ENCODE data around the gene OXA1L. TPM values are rescaled to one million over a fixed set of nuclear protein-coding genes. Genes with fewer than 3 reads are reported as not detected.

The OXA1L gene
- total and polyA plus RNA-seq, 2 experiments from 2014 or later, result 61.7 to 91.7 TPM

DNA sequence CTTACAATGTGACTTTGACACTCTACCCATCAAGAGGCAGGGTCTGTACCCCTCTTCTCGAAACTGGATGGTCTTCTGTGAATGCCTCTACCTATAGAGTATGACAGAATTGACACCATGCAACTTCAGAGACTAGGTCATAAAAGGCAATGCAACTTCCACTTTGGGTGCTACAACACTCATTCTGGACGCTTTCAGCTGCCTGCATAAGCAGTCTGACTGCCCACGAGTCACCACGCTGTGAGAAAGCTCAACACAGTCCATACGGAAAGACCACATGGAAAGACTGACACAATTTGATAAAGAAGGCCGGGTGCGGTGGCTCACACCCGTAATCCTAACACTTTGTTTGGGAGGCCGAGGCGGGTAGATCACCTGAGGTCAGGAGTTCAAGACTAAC is 33.9 kb downstream of the OXA1L start:
- H3K4me1 ChIP-seq (ENCODE audit: insufficient read depth), result peaks cover 17% of the 10 kb centered on the region
- TF ChIP-seq ZNF331 (CRISPR knock-in tag; IDR thresholded peaks at IDR 0.05; ENCODE audit: low read depth), result no peak
- TF ChIP-seq, protein P1, sequence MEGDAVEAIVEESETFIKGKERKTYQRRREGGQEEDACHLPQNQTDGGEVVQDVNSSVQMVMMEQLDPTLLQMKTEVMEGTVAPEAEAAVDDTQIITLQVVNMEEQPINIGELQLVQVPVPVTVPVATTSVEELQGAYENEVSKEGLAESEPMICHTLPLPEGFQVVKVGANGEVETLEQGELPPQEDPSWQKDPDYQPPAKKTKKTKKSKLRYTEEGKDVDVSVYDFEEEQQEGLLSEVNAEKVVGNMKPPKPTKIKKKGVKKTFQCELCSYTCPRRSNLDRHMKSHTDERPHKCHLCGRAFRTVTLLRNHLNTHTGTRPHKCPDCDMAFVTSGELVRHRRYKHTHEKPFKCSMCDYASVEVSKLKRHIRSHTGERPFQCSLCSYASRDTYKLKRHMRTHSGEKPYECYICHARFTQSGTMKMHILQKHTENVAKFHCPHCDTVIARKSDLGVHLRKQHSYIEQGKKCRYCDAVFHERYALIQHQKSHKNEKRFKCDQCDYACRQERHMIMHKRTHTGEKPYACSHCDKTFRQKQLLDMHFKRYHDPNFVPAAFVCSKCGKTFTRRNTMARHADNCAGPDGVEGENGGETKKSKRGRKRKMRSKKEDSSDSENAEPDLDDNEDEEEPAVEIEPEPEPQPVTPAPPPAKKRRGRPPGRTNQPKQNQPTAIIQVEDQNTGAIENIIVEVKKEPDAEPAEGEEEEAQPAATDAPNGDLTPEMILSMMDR (conservative IDR thresholded peaks at IDR 0.05; ENCODE audit: low read depth in 2 of 2), result no peak
- TF ChIP-seq ZNF114 (CRISPR knock-in tag; IDR thresholded peaks at IDR 0.05), result no peak
- TF ChIP-seq, protein P2, sequence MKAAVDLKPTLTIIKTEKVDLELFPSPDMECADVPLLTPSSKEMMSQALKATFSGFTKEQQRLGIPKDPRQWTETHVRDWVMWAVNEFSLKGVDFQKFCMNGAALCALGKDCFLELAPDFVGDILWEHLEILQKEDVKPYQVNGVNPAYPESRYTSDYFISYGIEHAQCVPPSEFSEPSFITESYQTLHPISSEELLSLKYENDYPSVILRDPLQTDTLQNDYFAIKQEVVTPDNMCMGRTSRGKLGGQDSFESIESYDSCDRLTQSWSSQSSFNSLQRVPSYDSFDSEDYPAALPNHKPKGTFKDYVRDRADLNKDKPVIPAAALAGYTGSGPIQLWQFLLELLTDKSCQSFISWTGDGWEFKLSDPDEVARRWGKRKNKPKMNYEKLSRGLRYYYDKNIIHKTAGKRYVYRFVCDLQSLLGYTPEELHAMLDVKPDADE (IDR thresholded peaks at IDR 0.05), result no peak

DNA sequence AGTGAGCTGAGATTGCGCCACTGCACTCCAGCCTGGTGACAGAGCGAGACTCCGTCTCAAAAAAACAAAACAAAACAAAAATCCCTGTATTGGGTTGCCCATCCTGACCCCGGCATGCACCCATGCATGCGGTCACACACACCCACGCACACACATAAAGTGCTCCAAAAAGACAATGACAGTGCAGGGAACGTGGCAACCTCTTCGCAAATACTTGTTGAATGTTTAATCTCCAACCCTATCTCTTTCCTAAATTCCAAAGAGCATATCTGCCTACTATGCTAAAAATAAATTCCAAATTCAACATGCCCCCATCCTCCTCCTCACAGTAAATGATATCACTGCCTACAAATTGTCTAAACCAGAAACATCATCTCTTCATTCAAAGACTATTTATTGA is 35.2 kb downstream of the OXA1L start:
- no peak overlapping the region for H3K27ac Mint-ChIP-seq
- no peaks in the 10 kb centered on the region for H3K79me2 ChIP-seq (replicated peaks; ENCODE audit: insufficient read depth)
- H3K4me2 ChIP-seq, result no peak overlapping the region
- DNase-seq (ENCODE audit: low spot score), result no peak
- H3K27ac ChIP-seq (ENCODE audit: low read depth), result no peak overlapping the region
- ATAC-seq, result no peak
- H3K36me3 ChIP-seq (ENCODE audit: insufficient read depth), result no peaks in the 10 kb centered on the region
- no peak overlapping the region for H3K4me3 ChIP-seq
- H3K4me1 ChIP-seq (ENCODE audit: insufficient read depth), result peaks cover 10% of the 10 kb centered on the region
- peaks cover 11% of the 10 kb centered on the region for H3K4me1 Mint-ChIP-seq
- H3K9me3 Mint-ChIP-seq, result no peaks in the 10 kb centered on the region
- no peak overlapping the region for H3K4me3 Mint-ChIP-seq
- H3K9me2 ChIP-seq (ENCODE audit: insufficient read depth), result peaks cover 5% of the 10 kb centered on the region; the same call in 1 of the 2 replicates
- no peaks in the 10 kb centered on the region for H3K27me3 ChIP-seq (ENCODE audit: insufficient read depth)
- no peaks in the 10 kb centered on the region for H4K20me1 ChIP-seq (replicated peaks; ENCODE audit: insufficient read depth)
- no peaks in the 10 kb centered on the region for H3K36me3 Mint-ChIP-seq (ENCODE audit: low read depth)
- no peaks in the 10 kb centered on the region; the same call in 1 of the 2 replicates for H3F3A ChIP-seq (replicated peaks; ENCODE audit: low read depth)
- no peak overlapping the region for H2AFZ ChIP-seq
- H3K27me3 Mint-ChIP-seq (ENCODE audit: insufficient read depth, low read depth, poor library complexity), result peaks cover 10% of the 10 kb centered on the region
- TF ChIP-seq, protein P3, sequence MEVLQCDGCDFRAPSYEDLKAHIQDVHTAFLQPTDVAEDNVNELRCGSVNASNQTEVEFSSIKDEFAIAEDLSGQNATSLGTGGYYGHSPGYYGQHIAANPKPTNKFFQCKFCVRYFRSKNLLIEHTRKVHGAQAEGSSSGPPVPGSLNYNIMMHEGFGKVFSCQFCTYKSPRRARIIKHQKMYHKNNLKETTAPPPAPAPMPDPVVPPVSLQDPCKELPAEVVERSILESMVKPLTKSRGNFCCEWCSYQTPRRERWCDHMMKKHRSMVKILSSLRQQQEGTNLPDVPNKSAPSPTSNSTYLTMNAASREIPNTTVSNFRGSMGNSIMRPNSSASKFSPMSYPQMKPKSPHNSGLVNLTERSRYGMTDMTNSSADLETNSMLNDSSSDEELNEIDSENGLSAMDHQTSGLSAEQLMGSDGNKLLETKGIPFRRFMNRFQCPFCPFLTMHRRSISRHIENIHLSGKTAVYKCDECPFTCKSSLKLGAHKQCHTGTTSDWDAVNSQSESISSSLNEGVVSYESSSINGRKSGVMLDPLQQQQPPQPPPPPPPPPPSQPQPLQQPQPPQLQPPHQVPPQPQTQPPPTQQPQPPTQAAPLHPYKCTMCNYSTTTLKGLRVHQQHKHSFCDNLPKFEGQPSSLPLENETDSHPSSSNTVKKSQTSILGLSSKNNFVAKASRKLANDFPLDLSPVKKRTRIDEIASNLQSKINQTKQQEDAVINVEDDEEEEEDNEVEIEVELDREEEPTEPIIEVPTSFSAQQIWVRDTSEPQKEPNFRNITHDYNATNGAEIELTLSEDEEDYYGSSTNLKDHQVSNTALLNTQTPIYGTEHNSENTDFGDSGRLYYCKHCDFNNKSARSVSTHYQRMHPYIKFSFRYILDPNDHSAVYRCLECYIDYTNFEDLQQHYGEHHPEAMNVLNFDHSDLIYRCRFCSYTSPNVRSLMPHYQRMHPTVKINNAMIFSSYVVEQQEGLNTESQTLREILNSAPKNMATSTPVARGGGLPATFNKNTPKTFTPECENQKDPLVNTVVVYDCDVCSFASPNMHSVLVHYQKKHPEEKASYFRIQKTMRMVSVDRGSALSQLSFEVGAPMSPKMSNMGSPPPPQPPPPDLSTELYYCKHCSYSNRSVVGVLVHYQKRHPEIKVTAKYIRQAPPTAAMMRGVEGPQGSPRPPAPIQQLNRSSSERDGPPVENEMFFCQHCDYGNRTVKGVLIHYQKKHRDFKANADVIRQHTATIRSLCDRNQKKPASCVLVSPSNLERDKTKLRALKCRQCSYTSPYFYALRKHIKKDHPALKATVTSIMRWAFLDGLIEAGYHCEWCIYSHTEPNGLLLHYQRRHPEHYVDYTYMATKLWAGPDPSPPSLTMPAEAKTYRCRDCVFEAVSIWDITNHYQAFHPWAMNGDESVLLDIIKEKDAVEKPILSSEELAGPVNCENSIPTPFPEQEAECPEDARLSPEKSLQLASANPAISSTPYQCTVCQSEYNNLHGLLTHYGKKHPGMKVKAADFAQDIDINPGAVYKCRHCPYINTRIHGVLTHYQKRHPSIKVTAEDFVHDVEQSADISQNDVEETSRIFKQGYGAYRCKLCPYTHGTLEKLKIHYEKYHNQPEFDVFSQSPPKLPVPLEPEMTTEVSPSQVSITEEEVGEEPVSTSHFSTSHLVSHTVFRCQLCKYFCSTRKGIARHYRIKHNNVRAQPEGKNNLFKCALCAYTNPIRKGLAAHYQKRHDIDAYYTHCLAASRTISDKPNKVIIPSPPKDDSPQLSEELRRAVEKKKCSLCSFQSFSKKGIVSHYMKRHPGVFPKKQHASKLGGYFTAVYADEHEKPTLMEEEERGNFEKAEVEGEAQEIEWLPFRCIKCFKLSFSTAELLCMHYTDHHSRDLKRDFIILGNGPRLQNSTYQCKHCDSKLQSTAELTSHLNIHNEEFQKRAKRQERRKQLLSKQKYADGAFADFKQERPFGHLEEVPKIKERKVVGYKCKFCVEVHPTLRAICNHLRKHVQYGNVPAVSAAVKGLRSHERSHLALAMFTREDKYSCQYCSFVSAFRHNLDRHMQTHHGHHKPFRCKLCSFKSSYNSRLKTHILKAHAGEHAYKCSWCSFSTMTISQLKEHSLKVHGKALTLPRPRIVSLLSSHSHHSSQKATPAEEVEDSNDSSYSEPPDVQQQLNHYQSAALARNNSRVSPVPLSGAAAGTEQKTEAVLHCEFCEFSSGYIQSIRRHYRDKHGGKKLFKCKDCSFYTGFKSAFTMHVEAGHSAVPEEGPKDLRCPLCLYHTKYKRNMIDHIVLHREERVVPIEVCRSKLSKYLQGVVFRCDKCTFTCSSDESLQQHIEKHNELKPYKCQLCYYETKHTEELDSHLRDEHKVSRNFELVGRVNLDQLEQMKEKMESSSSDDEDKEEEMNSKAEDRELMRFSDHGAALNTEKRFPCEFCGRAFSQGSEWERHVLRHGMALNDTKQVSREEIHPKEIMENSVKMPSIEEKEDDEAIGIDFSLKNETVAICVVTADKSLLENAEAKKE (CRISPR knock-in tag; IDR thresholded peaks at IDR 0.05), result no peak
- TF ChIP-seq, protein P1 (conservative IDR thresholded peaks at IDR 0.05; ENCODE audit: low read depth in 2 of 2), result no peak

More for the DNA sequence above, 33.9 kb downstream of the OXA1L start:
- peaks cover 18% of the 10 kb centered on the region for H3K4me1 Mint-ChIP-seq
- no peak overlapping the region for H3K27ac Mint-ChIP-seq
- H3K36me3 Mint-ChIP-seq (ENCODE audit: low read depth), result peaks cover 4% of the 10 kb centered on the region
- Histone ChIP-seq H3F3A (replicated peaks; ENCODE audit: low read depth) (no peaks in the 10 kb centered on the region; the same call in 1 of the 2 replicates), H3K27me3 (ENCODE audit: insufficient read depth) (no peaks in the 10 kb centered on the region), H3K9me2 (ENCODE audit: insufficient read depth) (peaks cover 10% of the 10 kb centered on the region; the same call in 1 of the 2 replicates), H3K4me3 (no peak overlapping the region), H3K79me2 (replicated peaks; ENCODE audit: insufficient read depth) (no peaks in the 10 kb centered on the region), H3K36me3 (ENCODE audit: insufficient read depth) (no peaks in the 10 kb centered on the region), H3K27ac (ENCODE audit: low read depth) (no peak overlapping the region), H2AFZ (no peak overlapping the region), H3K4me2 (no peak overlapping the region), H4K20me1 (replicated peaks; ENCODE audit: insufficient read depth) (no peaks in the 10 kb centered on the region)
- H3K27me3 Mint-ChIP-seq (ENCODE audit: insufficient read depth, low read depth, poor library complexity), result peaks cover 12% of the 10 kb centered on the region
- no peak overlapping the region for H3K4me3 Mint-ChIP-seq
- DNase-seq (ENCODE audit: low spot score), result no peak
- peaks cover 6% of the 10 kb centered on the region; the same call in 2 of the 3 replicates for H3K9me3 Mint-ChIP-seq
- ATAC-seq, result no peak
